Smooth muscle cell (in vitro differentiated cells): ENCODE measurements around the gene STPG2. TPM values are rescaled to one million over a fixed set of nuclear protein-coding genes. Genes with fewer than 3 reads are reported as not detected.

Experiments
- DNase-seq: peaks from one replicate; lab custom pipeline; 2025; ENCODE audit not compliant: unreplicated experiment; lab: John Stamatoyannopoulos, UW
- H2AFZ ChIP-seq: fragments of 200-600 bp; sonication (generic); 2 replicates; pipeline ENCODE4 v1.6.0; 2016; ENCODE audit warnings: antibody characterized with exemption, low read depth, mild to moderate bottlenecking
- H3F3A ChIP-seq: fragments of 200-600 bp; sonication (generic); 2 replicates; pipeline ENCODE4 v1.6.0; 2017; ENCODE audit warnings: antibody characterized with exemption, low read depth
- H3K27ac ChIP-seq: fragments of 200-600 bp; sonication (generic); 2 replicates; pipeline ENCODE4 v1.5.1; 2016; ENCODE audit warnings: low read depth, mild to moderate bottlenecking
- H3K27me3 ChIP-seq: fragments of 200-600 bp; sonication (generic); 2 replicates; pipeline ENCODE4 v1.6.1; 2016; ENCODE audit warnings: low read depth, mild to moderate bottlenecking
- H3K36me3 ChIP-seq: fragments of 200-600 bp; sonication (generic); 2 replicates; pipeline ENCODE4 v1.5.1; 2016; ENCODE audit warnings: low read depth
- H3K4me1 ChIP-seq: fragments of 200-600 bp; sonication (generic); 2 replicates; pipeline ENCODE4 v1.5.1; 2016; ENCODE audit warnings: low read depth
- H3K4me2 ChIP-seq: fragments of 200-600 bp; sonication (generic); 2 replicates; pipeline ENCODE4 v1.6.0; 2016; ENCODE audit warnings: mild to moderate bottlenecking
- H3K4me3 ChIP-seq: fragments of 200-600 bp; sonication (generic); 2 replicates; pipeline ENCODE4 v1.5.1; 2016; ENCODE audit warnings: mild to moderate bottlenecking
- H3K79me2 ChIP-seq: fragments of 200-600 bp; sonication (generic); 2 replicates; pipeline ENCODE4 v1.6.0; 2016; ENCODE audit warnings: low read depth, mild to moderate bottlenecking
- H3K9ac ChIP-seq: fragments of 200-600 bp; sonication (generic); 2 replicates; pipeline ENCODE4 v1.6.0; 2016; ENCODE audit warnings: low read depth
- H3K9me3 ChIP-seq: fragments of 200-600 bp; sonication (generic); replicated peaks from 2 replicates; pipeline ENCODE4 v1.5.1; 2016; ENCODE audit warnings: low read depth
- H4K20me1 ChIP-seq: fragments of 200-600 bp; sonication (generic); 2 replicates; pipeline ENCODE4 v1.6.0; 2016; ENCODE audit warnings: low read depth
- whole genome bisulfite sequencing: methylation state at CpG from one replicate; pipeline ENCODE4 v1.1.7; 2016; ENCODE audit warnings: low lambda C conversion rate; 5-methylcytosine and 5-hydroxymethylcytosine counted together
- polyA plus RNA-seq: library from polyadenylated mRNA; unstranded; fragments of >200 nt; fragmentation: Nextera tagmentation; extraction: Ambion mirVana; gene quantifications from 2 replicates; pipeline ENCODE4 v1.2.1, GENCODE V29; 2016
- total RNA-seq: library from RNA; depleted of rRNA; stranded (reverse); fragments of >200 nt; gene quantifications from 2 replicates; pipeline ENCODE4 v1.2.3, GENCODE V29; 2014
- TF ChIP-seq, protein P1 (sequence below): fragments of 200-600 bp; sonication (generic); IDR thresholded peaks from 2 replicates; pipeline ENCODE4 v1.5.1; 2017; ENCODE audit warnings: borderline replicate concordance, mild to moderate bottlenecking, antibody characterized with exemption; ENCODE audit not compliant: insufficient read depth, poor library complexity, severe bottlenecking

Gene STPG2
- total RNA-seq (0.31 TPM in 1 of 2 replicates, not detected in the other), polyA plus RNA-seq (0.09 TPM in 1 of 2 replicates, not detected in the other)

DNA sequence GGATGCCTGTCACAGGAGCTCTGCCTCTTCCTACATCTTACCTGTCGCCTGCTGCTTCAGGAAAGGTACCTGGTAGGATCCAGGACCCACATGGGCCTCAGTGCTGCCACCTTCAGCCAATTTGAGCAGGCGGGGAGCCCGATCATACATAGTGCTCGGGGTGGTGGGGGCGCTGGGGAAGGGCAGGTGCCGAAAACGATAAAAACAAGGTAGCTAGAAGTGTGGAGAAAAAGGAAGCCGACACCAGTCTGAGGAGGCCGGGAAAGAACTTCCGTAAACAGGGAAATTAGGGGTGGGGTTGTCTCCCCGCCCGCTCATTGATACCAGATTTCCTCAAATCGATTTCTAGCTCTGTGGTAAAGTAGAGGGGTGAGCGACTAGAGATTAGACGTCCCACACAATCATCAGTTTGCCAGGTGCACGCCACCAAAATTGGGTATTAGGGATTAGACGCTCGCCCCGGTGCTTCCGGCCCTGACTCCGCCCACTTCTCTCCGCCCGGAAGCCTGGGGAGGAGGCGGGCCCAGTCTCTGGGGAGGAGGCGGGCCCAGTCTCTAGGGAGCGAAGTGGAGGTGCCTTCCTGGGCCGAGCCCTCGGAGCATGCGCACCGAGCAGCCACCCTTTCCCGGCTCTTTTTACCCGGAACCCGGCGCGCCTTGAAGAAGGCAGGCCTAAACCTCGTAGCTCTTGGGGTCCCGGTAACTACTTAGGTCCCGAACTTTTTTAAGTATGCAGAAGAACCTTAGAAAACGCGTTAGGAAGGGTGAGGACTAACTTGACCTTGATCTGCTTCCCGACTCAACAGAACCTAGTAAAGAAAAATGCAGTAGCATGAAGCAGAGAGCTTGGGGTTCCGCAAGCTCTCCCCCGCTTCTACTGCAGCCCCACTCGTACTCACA, at the start of gene STPG2:
STPG2 (minus strand) TSS at position 476 of the 899 bp plus-strand sequence.
- Histone ChIP-seq H3K4me1 (peaks cover 6% of the 10 kb centered on the region), H3K79me2 (no peaks in the 10 kb centered on the region), H3K9ac (peak within 1 kb of the TSS; percentile 64), H3K36me3 (no peaks in the 10 kb centered on the region), H3K4me3 (peak within 1 kb of the TSS; percentile 78), H3K4me2 (peak within 1 kb of the TSS; percentile 87), H3K9me3 (no peaks in the 10 kb centered on the region), H3K27ac (peak within 1 kb of the TSS; percentile 58), H3F3A (no peaks in the 10 kb centered on the region), H3K27me3 (no peaks in the 10 kb centered on the region), H2AFZ (peak within 1 kb of the TSS; percentile 99), H4K20me1 (no peaks in the 10 kb centered on the region)
- 6% methylated on average over 42 of the region's 44 CpGs for WGBS
- TF ChIP-seq, protein P1, sequence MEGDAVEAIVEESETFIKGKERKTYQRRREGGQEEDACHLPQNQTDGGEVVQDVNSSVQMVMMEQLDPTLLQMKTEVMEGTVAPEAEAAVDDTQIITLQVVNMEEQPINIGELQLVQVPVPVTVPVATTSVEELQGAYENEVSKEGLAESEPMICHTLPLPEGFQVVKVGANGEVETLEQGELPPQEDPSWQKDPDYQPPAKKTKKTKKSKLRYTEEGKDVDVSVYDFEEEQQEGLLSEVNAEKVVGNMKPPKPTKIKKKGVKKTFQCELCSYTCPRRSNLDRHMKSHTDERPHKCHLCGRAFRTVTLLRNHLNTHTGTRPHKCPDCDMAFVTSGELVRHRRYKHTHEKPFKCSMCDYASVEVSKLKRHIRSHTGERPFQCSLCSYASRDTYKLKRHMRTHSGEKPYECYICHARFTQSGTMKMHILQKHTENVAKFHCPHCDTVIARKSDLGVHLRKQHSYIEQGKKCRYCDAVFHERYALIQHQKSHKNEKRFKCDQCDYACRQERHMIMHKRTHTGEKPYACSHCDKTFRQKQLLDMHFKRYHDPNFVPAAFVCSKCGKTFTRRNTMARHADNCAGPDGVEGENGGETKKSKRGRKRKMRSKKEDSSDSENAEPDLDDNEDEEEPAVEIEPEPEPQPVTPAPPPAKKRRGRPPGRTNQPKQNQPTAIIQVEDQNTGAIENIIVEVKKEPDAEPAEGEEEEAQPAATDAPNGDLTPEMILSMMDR, result peak; percentile 46
- DNase-seq, result peak; percentile 54

DNA sequence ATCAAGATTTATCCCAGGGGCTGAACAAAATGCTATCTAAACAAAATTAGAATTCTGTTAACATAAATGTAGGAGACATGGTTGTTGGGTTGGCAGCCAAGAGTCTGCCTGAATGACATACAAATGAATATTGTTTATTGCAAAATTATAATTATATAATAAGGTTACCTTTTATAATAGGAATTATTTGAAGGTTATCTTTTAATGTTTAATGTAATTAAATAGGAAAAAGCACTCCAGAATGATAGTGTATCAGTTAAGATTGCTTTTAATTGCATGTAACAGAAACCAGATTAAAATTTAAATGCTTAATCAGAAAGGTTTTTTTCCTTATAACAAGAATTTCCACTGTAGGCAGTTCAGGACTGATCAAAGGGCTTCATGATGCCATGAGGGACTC, 42.0 kb upstream of the STPG2 start:
- no peak overlapping the region for H3K4me2 ChIP-seq
- H4K20me1 ChIP-seq, result no peaks in the 10 kb centered on the region
- H2AFZ ChIP-seq, result no peak overlapping the region
- H3K9ac ChIP-seq, result no peak overlapping the region
- H3K79me2 ChIP-seq, result no peaks in the 10 kb centered on the region
- no peaks in the 10 kb centered on the region for H3F3A ChIP-seq
- DNase-seq, result no peak
- H3K27me3 ChIP-seq, result no peaks in the 10 kb centered on the region
- TF ChIP-seq, protein P1, result no peak
- no peak overlapping the region for H3K4me3 ChIP-seq
- no peaks in the 10 kb centered on the region for H3K36me3 ChIP-seq
- H3K27ac ChIP-seq, result no peak overlapping the region
- H3K9me3 ChIP-seq, result no peaks in the 10 kb centered on the region
- no peaks in the 10 kb centered on the region for H3K4me1 ChIP-seq

DNA sequence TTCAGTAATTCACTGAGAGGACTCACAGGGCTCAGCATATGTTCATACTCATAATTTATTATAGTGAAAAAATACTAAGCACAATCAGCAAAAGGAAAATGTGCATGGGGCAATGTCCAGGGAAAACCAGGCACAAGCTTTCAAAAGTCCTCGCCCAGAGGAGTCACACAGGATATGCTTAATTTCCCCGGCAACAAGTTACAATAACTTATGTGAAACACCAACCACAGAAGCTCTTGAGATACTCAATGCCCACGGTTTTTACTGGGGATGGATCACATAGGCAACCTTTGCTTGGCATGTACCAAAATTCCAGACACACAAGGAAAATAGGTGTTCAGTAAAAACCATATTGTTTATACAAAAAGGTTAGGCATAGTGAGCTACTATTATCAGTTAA, 38.5 kb upstream of the STPG2 start:
- WGBS, result 76% methylated on average over 3 of the region's 3 CpGs
- H3K4me3 ChIP-seq, result no peak overlapping the region
- no peaks in the 10 kb centered on the region for H3K4me1 ChIP-seq
- no peak overlapping the region for H3K4me2 ChIP-seq
- H3K27me3 ChIP-seq, result no peaks in the 10 kb centered on the region
- no peaks in the 10 kb centered on the region for H3K79me2 ChIP-seq
- H4K20me1 ChIP-seq, result no peaks in the 10 kb centered on the region
- H2AFZ ChIP-seq, result no peak overlapping the region
- H3K9ac ChIP-seq, result no peak overlapping the region
- H3K9me3 ChIP-seq, result no peaks in the 10 kb centered on the region
- no peak for DNase-seq
- TF ChIP-seq, protein P1, result no peak
- H3K27ac ChIP-seq, result no peak overlapping the region
- H3F3A ChIP-seq, result no peaks in the 10 kb centered on the region
- H3K36me3 ChIP-seq, result no peaks in the 10 kb centered on the region

DNA sequence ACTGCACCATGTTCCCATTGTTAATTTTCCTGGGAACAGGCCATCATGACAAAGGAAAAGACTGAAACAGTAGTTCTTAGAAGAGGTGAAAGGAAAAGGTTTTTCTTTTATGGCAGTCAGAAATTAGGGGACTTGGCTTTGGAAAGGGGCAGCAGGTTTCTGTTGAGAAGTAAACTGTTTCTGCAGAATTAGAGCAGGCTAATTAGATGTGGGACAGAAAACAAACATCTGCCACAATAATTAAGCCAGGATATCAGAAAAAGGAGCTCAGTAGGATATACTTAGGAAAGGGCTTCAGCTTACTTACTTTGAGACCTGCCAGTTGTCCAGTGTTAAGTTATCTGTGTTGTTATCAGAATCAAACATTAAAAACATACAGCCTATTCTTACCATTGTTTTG, 36.7 kb upstream of the STPG2 start:
- Histone ChIP-seq H3K4me3 (no peak overlapping the region), H4K20me1 (no peaks in the 10 kb centered on the region), H3K4me2 (no peak overlapping the region), H3F3A (no peaks in the 10 kb centered on the region), H3K9ac (no peak overlapping the region), H3K9me3 (no peaks in the 10 kb centered on the region), H3K4me1 (no peaks in the 10 kb centered on the region), H3K79me2 (no peaks in the 10 kb centered on the region), H3K27me3 (no peaks in the 10 kb centered on the region), H3K27ac (no peak overlapping the region), H2AFZ (no peak overlapping the region), H3K36me3 (no peaks in the 10 kb centered on the region)
- TF ChIP-seq, protein P1, result no peak
- DNase-seq, result no peak
